ENCODE results near the gene ICOS. TPM values are rescaled to one million over a fixed set of nuclear protein-coding genes. Genes with fewer than 3 reads are reported as not detected.

The ICOS gene
- polyA plus RNA-seq, 6 donors from 2014 or later = 0.18 to 0.32 TPM; not detected in 4

DNA sequence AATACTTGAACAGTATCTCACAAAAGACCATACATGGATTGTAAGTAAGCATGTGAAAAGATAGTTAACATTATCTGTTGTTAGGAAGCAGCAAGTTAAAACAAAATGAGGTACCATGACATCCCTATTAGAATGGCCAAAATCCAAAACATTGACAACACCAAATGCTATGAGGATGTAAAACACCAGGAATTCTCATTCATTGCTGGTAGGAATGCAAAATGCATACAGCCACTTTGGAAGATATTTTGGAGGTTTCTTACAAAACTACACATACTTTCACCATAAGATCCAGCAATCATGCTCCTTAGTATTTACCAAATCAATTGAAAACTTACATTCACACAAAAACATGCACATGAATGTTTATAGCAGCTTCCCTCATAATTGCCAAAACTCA is 30.9 kb upstream of the ICOS start:
- ATAC-seq (ENCODE audit: low read depth in 2 of 2) (no peak), DNase-seq (no peak)
- Mint-ChIP-seq H3K9me3 (peaks cover 3 to 30% (median 20%) of the 10 kb centered on the region in 7 donors), H3K4me1 (peaks cover 7 to 14% (median 9%) of the 10 kb centered on the region in 3 donors), H3K27me3 (peaks cover 4 to 13% (median 10%) of the 10 kb centered on the region in 3 donors), H3K4me3 (no peak overlapping the region), H3K36me3 (peaks cover 7 to 20% of the 10 kb centered on the region in 2 donors), H3K27ac (no peak overlapping the region)

DNA sequence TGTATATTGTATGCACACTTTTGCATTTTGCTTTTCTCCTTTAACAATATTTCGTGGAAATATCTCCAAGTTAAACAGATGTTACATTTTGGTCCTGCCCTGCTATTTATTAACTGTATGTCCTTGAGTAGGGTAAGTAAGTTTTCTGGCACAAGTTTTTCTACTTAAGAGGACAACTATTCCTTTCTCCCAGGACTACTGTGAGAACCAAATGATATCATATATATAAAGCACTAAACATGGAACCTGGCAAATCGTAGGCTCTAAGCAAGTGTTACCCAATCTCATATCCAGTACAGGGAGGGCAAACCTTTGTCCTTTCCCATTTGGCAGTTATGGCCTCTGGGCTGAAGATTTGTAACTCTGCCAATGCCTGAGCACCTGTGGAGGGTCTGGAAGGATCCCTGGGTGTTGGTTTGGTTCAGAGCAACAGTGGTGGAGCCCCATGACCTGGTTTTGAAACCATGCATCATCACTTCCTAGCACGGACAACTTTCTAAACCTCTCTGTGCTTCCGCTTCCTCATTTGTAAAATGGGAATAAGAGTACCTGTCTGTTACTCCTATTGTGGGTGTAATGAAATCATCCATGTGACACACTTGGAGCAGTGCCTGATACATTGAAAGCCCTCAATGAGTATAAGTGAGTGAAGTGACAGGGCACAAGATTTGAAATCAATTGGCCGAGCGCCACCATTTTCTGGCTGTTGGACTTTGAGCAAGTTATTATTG is 28.3 kb upstream of the ICOS start:
- Mint-ChIP-seq H3K27me3 (peaks cover 0 to 13% (median 10%) of the 10 kb centered on the region in 3 donors), H3K4me3 (no peak overlapping the region), H3K4me1 (peaks cover 7 to 14% (median 9%) of the 10 kb centered on the region in 3 donors), H3K27ac (no peak overlapping the region), H3K36me3 (no peaks in the 10 kb centered on the region), H3K9me3 (peaks cover 0 to 11% (median 0%) of the 10 kb centered on the region in 7 donors)
- ATAC-seq (ENCODE audit: low read depth in 2 of 2) (no peak), DNase-seq (no peak)

DNA sequence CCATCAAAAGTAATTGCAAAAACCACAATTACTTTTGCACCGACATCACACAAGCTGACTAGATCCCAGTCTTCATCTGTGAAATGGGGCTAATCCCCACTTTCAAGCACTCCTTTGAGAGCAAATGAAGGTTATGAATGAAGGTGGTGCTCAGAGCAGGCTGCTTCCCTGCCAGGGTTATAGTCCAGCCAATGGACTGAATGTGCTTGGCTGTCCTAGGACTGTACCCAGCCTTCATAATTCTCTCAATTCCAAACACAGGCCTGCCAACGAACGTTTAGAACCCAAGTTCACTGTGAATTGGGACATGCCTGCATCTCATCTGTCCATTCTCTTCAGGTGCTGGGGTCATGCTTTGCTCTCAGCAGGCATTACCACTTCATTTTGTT is 27.8 kb upstream of the ICOS start:
- Mint-ChIP-seq H3K4me1 (peaks cover 7 to 14% (median 9%) of the 10 kb centered on the region in 3 donors), H3K27ac (peak overlapping the region in 1 of 6 donors; percentile 54), H3K9me3 (peaks cover 0 to 7% (median 0%) of the 10 kb centered on the region in 7 donors), H3K4me3 (no peak overlapping the region), H3K27me3 (peaks cover 4 to 13% (median 12%) of the 10 kb centered on the region in 3 donors), H3K36me3 (no peaks in the 10 kb centered on the region)
- DNase-seq (no peak), ATAC-seq (ENCODE audit: low read depth in 2 of 2) (no peak)

DNA sequence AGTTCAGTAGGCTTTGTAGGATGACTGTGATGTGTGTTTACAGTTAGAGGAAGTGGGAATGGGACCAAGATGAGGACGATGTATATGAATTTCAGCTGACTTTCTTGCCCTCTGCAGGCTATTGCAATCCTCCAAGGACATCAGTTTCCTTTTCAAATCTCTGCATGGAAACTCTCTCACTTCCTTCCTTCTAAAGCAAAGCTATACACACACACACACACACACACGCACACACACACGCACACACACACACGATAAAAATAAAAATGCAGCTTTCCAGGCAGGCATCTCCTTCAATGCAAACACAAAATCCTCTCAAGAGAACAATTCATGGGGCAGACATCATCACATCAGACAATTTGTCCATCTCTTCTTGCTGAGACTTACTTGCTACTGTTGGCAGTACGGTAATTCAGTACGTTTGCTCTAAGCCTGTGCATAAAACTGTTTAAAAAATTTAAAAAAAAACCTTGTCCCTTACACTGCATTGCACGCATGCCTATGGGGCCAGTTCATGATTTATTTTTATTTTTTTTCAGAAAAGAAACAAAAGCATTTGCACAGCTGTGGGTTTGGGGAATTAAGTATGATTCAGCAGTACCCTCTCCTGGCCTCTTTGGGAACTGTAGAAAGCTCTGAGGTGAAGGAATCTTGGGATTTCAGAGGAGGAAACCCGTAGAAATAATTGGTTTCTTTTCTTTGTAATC is 27.1 kb upstream of the ICOS start:
- Mint-ChIP-seq H3K27ac (peak overlapping the region in 3 of 6 donors; percentile 2 to 42 (median 19)), H3K27me3 (peaks cover 10 to 18% (median 13%) of the 10 kb centered on the region in 3 donors)

DNA sequence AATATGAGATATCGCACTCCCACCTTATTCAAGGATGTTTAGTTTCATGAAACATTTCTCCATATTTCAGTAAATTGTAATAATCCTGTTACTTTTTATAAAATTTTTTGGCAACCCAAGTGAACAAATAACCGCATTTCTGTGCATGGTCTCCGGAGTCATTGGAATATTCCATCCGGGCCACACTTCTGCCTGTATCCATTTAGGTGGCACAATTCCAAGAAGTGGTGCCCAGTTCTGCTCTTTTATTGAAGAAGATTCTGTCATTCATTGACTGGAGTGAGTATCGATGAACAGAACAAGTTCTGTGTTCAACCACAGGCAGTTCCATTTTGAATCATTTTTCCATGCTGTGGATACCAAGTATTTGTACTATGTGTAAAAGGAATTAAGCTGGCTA is 26.6 kb upstream of the ICOS start:
- H3K27ac Mint-ChIP-seq = no peak overlapping the region
- H3K4me1 Mint-ChIP-seq = peaks cover 7 to 14% (median 9%) of the 10 kb centered on the region in 3 donors
- no peaks in the 10 kb centered on the region for H3K36me3 Mint-ChIP-seq
- DNase-seq (no peak), ATAC-seq (ENCODE audit: low read depth in 2 of 2) (no peak)
- no peaks in the 10 kb centered on the region for H3K9me3 Mint-ChIP-seq
- H3K4me3 Mint-ChIP-seq = no peak overlapping the region
- H3K27me3 Mint-ChIP-seq = peaks cover 11 to 19% (median 16%) of the 10 kb centered on the region in 3 donors

More for the DNA sequence above, 27.1 kb upstream of the ICOS start:
- DNase-seq = no peak
- Mint-ChIP-seq H3K4me1 (peaks cover 7 to 14% (median 9%) of the 10 kb centered on the region in 3 donors), H3K4me3 (no peak overlapping the region), H3K9me3 (peaks cover 0 to 4% (median 0%) of the 10 kb centered on the region in 7 donors), H3K36me3 (no peaks in the 10 kb centered on the region)
- no peak for ATAC-seq (ENCODE audit: low read depth in 2 of 2)

DNA sequence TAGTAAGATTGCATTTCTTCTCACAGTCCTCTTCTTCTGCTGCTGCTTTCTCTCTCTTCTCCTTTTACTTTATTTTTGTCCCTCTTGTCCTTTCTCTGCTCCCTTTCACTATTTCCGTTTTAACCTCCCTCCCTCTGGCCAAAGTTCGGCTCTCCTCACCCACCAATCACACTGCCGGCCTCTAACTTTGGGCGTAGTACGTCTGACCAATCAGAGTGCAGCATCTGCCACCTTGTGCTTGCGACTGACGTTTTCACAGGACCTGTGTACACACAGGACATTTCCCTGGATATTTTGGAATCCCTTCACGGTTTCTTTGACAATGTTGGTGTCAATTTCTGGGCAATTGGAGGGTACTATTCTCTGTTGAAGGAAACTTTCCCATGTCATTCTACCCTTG is 22.6 kb upstream of the ICOS start:
- H3K27me3 Mint-ChIP-seq = peaks cover 5 to 27% (median 21%) of the 10 kb centered on the region in 3 donors
- H3K4me3 Mint-ChIP-seq = no peak overlapping the region

DNA sequence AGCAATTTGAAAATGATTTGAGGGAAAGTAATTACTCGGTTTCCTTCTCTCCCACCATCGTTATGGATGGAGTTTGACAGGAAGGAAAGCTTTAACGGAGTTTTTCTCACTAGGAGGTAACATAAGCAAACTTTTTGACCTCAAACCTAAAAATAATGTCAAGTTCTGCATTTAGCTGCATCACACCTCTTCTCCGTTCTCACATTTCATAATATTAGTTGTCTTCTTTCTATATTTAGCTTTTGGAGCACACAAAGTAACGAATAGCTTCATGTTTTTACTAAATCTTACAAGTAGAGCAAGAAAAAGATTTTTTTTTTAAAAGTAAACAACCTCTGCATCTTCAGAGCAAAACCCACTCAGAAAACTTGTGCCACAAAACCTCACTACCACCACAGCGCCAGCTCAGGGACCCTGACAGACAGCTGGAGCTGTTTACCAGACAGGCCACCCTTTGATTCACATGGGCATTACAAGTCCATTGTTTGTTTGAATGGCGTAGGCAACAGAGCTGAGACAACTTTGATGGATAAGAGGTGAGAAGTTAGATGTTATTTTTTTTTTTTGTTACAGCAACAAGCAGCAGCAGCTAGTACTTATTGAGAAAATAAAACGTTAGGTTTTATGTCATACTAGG is 21.9 kb upstream of the ICOS start:
- Mint-ChIP-seq H3K27ac (no peak overlapping the region), H3K27me3 (peaks cover 5 to 27% (median 21%) of the 10 kb centered on the region in 3 donors), H3K36me3 (no peaks in the 10 kb centered on the region), H3K4me1 (peaks cover 0 to 5% (median 0%) of the 10 kb centered on the region in 3 donors), H3K4me3 (no peak overlapping the region), H3K9me3 (no peaks in the 10 kb centered on the region)
- DNase-seq (no peak), ATAC-seq (ENCODE audit: low read depth in 2 of 2) (no peak)

More for the DNA sequence above, 22.6 kb upstream of the ICOS start:
- H3K27ac Mint-ChIP-seq = peak overlapping the region in 1 of 6 donors; percentile 88
- H3K36me3 Mint-ChIP-seq = no peaks in the 10 kb centered on the region
- ATAC-seq (ENCODE audit: low read depth in 2 of 2) = no peak
- no peak for DNase-seq
- no peaks in the 10 kb centered on the region for H3K9me3 Mint-ChIP-seq
- peaks cover 6 to 12% (median 7%) of the 10 kb centered on the region in 3 donors for H3K4me1 Mint-ChIP-seq

DNA sequence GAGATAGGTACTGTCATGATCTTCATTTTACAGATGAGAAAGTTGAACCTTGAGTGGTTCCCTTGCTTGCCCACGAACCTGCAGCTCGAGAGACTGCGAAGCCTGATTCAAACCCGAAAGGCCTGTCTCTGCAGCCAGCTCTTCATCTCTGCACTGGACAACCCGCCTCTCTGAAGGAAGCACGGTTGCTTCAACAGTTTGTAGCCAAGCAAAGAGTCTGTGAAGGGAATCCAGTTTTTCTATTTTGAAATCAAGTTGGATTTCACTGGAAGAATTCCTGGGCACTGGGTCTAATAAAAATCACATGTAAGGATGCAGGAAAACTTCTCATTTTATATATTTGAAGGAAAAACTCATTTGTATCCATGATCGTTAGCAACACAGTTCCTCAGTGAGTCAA is 21.3 kb upstream of the ICOS start:
- Mint-ChIP-seq H3K27me3 (peaks cover 5 to 27% (median 21%) of the 10 kb centered on the region in 3 donors), H3K9me3 (no peaks in the 10 kb centered on the region), H3K27ac (no peak overlapping the region), H3K4me1 (peaks cover 0 to under 1% (median 0%) of the 10 kb centered on the region in 3 donors), H3K4me3 (no peak overlapping the region), H3K36me3 (no peaks in the 10 kb centered on the region)
- ATAC-seq (ENCODE audit: low read depth in 2 of 2) = no peak
- no peak for DNase-seq

DNA sequence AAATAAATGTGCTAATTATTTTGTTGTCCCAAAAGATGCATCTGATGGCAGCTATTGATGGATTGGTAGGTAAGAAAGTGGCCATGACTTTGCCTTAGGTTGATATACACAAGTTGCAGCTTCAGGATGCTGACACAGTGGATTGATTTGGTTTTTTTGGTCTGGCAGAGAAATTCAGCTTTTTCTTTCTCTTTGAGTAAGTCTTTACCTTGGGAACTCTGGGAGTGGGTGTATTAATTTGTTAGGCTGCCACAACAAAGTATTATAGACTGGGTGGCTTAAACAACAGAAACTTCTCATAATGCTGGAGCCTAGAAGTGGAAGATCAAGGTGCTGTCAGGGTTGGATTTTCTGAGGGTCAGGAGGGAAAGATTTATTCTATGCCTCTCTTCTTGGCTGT is 19.8 kb upstream of the ICOS start:
- no peak for DNase-seq
- peaks cover 5 to 27% (median 21%) of the 10 kb centered on the region in 3 donors for H3K27me3 Mint-ChIP-seq
- no peak overlapping the region for H3K4me3 Mint-ChIP-seq
- no peaks in the 10 kb centered on the region for H3K9me3 Mint-ChIP-seq
- H3K27ac Mint-ChIP-seq = no peak overlapping the region
- H3K36me3 Mint-ChIP-seq = no peaks in the 10 kb centered on the region
- no peaks in the 10 kb centered on the region for H3K4me1 Mint-ChIP-seq
- ATAC-seq (ENCODE audit: low read depth in 2 of 2) = no peak

DNA sequence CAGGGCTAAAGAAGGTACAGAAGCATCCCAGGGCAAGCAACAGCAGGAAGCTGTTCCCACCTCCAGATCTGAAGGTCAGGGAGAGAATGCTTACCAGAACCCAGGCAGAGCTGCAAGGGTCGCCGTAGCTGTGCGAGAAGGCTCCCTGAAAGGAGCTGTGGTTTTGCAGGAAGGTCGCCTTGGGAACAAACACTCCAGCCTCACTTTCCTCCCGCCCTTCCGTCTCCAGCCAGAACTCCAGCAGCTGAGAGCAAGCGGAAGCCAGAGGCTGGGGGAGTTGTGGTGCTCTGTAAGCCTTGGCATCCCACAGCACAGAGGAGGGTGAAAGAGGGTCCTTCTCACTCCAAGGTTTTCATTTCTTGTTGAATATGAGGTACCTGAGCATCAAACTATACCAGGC is 18.3 kb upstream of the ICOS start:
- Mint-ChIP-seq H3K27ac (no peak overlapping the region), H3K27me3 (peaks cover 5 to 27% (median 21%) of the 10 kb centered on the region in 3 donors), H3K4me1 (no peaks in the 10 kb centered on the region), H3K36me3 (no peaks in the 10 kb centered on the region), H3K4me3 (no peak overlapping the region), H3K9me3 (no peaks in the 10 kb centered on the region)
- no peak for DNase-seq
- no peak for ATAC-seq (ENCODE audit: low read depth in 2 of 2)

DNA sequence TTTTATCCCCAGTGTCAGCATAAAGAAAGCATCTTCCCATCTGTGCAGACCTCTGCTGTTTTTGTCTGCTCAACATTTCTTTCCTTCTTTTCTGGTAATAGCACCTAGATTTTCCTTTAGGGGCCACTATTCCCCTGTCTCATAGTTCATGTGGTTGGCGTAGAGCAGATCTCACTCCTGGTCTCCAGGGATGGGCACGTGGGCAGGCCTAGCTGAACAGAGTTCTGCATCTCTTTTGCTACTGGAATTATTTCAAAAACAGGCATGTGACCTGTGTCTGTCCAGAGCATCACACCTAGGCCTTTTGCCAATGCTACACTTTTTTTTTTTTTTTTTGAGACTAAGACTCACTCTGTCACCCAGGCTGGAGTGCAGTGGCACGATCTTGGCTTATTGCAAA is 17.7 kb upstream of the ICOS start:
- Mint-ChIP-seq H3K27me3 (peaks cover 5 to 22% (median 18%) of the 10 kb centered on the region in 3 donors), H3K36me3 (no peaks in the 10 kb centered on the region), H3K9me3 (no peaks in the 10 kb centered on the region), H3K4me1 (no peaks in the 10 kb centered on the region), H3K4me3 (no peak overlapping the region), H3K27ac (no peak overlapping the region)
- no peak for DNase-seq
- no peak for ATAC-seq (ENCODE audit: low read depth in 2 of 2)

DNA sequence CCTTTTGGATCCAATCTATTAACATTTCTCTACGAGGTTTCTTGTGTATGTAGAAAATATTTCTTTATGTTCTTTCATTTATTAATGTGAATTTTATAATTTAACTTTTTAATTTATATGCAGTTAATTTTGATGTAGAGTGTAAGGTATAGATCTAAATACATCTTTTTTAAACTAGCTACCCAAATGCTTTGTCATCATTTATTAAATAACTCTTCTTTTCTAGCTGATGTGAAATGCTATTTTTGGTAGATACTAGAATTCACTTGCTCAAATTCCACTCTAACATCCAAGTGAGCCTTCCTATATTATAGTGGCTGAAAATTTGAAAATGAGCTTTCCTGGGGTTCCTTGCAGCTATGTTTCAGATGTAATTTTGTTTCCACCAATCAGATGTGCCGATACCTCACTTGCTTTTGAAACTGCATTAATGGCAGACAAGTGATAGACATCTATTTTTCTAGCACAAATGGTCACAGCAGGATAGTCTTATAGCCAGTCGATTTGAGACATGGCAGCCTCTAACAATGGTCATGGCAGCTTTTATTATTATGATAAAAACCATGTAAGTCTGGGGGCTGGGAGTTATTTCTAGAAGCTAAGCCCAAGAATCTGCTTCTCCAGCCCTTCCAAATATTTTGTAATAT is 10.9 kb upstream of the ICOS start:
- Mint-ChIP-seq H3K9me3 (no peaks in the 10 kb centered on the region), H3K27me3 (peaks cover 5 to 17% (median 6%) of the 10 kb centered on the region in 3 donors), H3K27ac (no peak overlapping the region), H3K4me1 (no peaks in the 10 kb centered on the region), H3K4me3 (no peak overlapping the region), H3K36me3 (no peaks in the 10 kb centered on the region)
- no peak for ATAC-seq (ENCODE audit: low read depth in 2 of 2)
- no peak for DNase-seq

DNA sequence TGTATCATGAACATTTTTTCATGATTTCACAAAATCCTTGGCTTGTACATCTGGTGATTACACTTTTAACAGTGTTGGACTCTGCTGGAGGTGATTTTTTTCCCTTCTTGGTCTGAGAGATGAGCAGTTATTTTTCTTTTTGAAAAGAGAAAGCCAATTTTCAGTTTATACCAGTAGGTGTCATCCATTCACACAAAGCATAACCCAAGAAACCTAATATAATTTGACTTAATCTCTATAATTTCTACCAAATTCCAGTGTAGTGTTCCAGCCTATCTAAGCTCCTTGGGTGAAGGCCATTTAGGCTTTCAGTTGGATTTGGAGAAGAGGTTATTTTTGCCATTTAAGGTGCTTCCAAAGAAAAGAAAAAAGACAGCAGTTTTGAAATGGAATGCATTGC is 7.7 kb upstream of the ICOS start:
- Mint-ChIP-seq H3K4me3 (no peak overlapping the region), H3K36me3 (no peaks in the 10 kb centered on the region), H3K9me3 (peaks cover 0 to 2% (median 0%) of the 10 kb centered on the region in 7 donors), H3K27ac (no peak overlapping the region), H3K4me1 (no peaks in the 10 kb centered on the region), H3K27me3 (peaks cover 5 to 22% (median 6%) of the 10 kb centered on the region in 3 donors)
- DNase-seq (no peak), ATAC-seq (ENCODE audit: low read depth in 2 of 2) (no peak)
